HG03175 (cell line): ENCODE results near the gene FBRS.
"Not testable (repeated sequence)": the region's sequence is repeated elsewhere in the genome, so short reads cannot be mapped to it uniquely, and the experiment has no call there.

ENCODE experiments used
- ATAC-seq: cut with Tn5 transposase; IDR thresholded peaks from one replicate; pipeline ENCODE4 v1.9.1; 2021; ENCODE audit warnings: mild to moderate bottlenecking, moderate library complexity; ENCODE audit not compliant: unreplicated experiment

Gene FBRS

GRCh38 chr16:30663038-30663437, 4.8 kb downstream of the FBRS start:
- no peak for ATAC-seq

GRCh38 chr16:30663820-30664219, 5.6 kb downstream of the FBRS start:
- ATAC-seq = no peak

- no peak for ATAC-seq
Measured at GRCh38 chr16:30664616-30665109, 6.4 kb downstream of the FBRS start.

- ATAC-seq = no peak
Measured at GRCh38 chr16:30665155-30665829, 7.1 kb downstream of the FBRS start.

- ATAC-seq = no peak
Measured at GRCh38 chr16:30665830-30666190, 7.6 kb downstream of the FBRS start.

- no peak for ATAC-seq
Measured at GRCh38 chr16:30666681-30667080, 8.4 kb downstream of the FBRS start.

GRCh38 chr16:30667361-30667905, 9.2 kb downstream of the FBRS start:
- no peak for ATAC-seq

- ATAC-seq = no peak
Measured at GRCh38 chr16:30668393-30668792, 10.2 kb downstream of the FBRS start.

- ATAC-seq = no peak
Measured at GRCh38 chr16:30669026-30669902, 11.0 kb downstream of the FBRS start.

- no peak for ATAC-seq
Measured at GRCh38 chr16:30669903-30670824, 11.9 kb downstream of the FBRS start.

- ATAC-seq = no peak
Measured at GRCh38 chr16:30675143-30675542, 16.9 kb downstream of the FBRS start.

GRCh38 chr16:30677931-30678585, 19.8 kb downstream of the FBRS start:
- no peak for ATAC-seq

- ATAC-seq = no peak
Measured at GRCh38 chr16:30678586-30678970, 20.3 kb downstream of the FBRS start.

- no peak for ATAC-seq
Measured at GRCh38 chr16:30680326-30680725, 22.1 kb downstream of the FBRS start.

- ATAC-seq = no peak
Measured at GRCh38 chr16:30688701-30689100, 30.5 kb downstream of the FBRS start.

- no peak for ATAC-seq
Measured at GRCh38 chr16:30691907-30692306, 33.7 kb downstream of the FBRS start.

- no peak for ATAC-seq
Measured at GRCh38 chr16:30692396-30693064, 34.3 kb downstream of the FBRS start.

- no peak for ATAC-seq
Measured at GRCh38 chr16:30694926-30695693, 36.9 kb downstream of the FBRS start.

- not testable (repeated sequence) for ATAC-seq
Measured at GRCh38 chr16:30696646-30697045, 38.4 kb downstream of the FBRS start.
